Measurements from ENCODE around the gene PRICKLE2. TPM values are rescaled to one million over a fixed set of nuclear protein-coding genes. Genes with fewer than 3 reads are reported as not detected.

PRICKLE2 gene
- total RNA-seq, 2 experiments from 2014 or later, result not detected

DNA sequence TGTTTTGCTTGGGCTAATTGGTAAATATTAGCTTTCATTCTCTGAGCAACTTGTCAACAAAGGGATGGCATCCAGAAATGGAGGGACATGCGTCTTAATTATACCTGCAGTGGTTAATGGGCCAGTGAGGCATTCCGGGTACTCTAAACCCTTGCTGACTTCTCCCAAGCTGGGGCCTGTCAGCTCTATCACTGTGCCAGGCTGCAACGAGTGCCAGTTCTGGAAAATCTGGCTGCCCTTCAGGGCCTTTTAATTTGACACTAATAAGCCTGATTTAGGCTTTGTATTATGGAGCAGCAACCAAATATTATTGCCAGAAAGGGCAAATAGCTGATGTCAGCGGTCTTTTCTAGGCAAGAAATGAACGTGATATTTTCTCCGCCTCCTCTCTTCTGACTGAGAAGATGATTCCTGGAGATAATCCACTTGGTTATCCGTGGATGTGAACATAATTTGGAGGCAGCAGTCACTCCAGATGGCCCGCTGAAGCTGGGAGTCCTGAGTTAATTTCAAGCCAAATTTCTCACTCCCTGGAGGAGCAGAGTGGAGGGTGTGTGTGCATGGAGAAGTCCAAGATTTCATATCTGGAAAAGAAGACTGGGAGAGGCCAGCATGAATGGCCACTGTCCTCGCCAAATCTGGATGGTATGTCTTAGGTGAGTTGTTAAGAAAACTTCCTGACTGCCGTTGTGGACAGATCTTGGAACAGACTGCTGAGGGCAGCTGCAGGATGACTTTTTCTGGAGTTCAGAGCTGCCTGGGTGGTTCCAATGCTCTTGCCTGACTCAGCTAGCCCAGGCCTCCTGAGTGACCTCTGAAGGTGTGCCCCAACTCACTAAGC lies 157.5 kb downstream of the PRICKLE2 start:
- CTCF ChIA-PET, result no interaction called here
- Mint-ChIP-seq H3K4me3 (no peak overlapping the region), H3K27me3 (peaks cover 21% of the 10 kb centered on the region), H3K4me1 (ENCODE audit: low read depth) (no peaks in the 10 kb centered on the region), H3K27ac (no peak overlapping the region), H3K36me3 (no peaks in the 10 kb centered on the region), H3K9me3 (no peaks in the 10 kb centered on the region)
- intact Hi-C loops (cut with micrococcal nuclease), result no loop called here
- DNase-seq, result no peak
- POLR2A ChIA-PET, result no interaction called here

DNA sequence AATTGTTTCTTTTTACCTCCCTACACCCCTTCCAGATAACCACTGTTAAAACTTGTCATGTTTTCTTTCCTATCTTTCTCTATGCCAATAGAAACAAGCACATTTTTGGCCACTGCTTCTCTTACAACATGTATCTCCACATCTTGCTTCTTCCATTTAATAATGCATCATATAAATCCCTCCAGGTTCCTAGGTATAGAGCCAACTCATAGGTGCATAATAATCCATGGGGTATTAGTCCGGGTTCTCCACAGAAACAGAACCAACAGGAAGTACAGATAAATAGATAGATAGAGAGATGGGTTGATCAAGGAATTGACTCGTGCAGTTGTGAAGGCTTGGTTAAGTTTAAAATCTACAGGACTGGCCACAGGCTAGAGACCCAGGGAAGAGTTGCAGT lies 160.5 kb downstream of the PRICKLE2 start:
- no peak for DNase-seq
- Mint-ChIP-seq H3K27ac (no peak overlapping the region), H3K4me3 (no peak overlapping the region), H3K4me1 (ENCODE audit: low read depth) (no peaks in the 10 kb centered on the region), H3K36me3 (no peaks in the 10 kb centered on the region), H3K27me3 (peaks cover 25% of the 10 kb centered on the region), H3K9me3 (no peaks in the 10 kb centered on the region)
- ChIA-PET POLR2A (no interaction called here), CTCF (no interaction called here)
- intact Hi-C loops (cut with micrococcal nuclease), result no loop called here

DNA sequence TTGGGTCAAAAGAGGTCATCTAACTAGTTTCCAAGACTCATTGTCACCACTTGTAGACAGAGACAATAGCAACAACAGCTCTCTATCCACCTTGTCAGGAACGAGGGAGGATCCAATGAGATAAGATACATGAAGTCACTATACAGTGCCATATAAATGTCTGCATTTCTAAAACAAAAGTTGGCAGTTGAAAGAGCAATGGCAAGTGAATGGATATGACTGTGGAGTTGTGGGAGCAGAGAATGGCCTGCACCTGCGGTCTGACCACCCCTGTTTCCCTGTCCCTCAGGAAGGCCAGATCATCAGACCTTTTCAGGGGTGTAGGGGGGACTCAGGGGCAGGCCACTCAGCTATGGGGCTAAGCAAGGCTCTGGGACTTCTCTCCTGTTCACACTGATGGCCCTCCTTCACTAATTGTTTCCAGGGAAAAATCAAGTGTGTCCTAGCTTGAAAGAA lies 161.3 kb downstream of the PRICKLE2 start:
- POLR2A ChIA-PET, result no interaction called here
- Mint-ChIP-seq H3K27me3 (peaks cover 29% of the 10 kb centered on the region), H3K27ac (no peak overlapping the region), H3K4me1 (ENCODE audit: low read depth) (no peaks in the 10 kb centered on the region), H3K4me3 (no peak overlapping the region), H3K9me3 (no peaks in the 10 kb centered on the region), H3K36me3 (no peaks in the 10 kb centered on the region)
- DNase-seq, result no peak
- intact Hi-C loops (cut with micrococcal nuclease), result no loop called here
- CTCF ChIA-PET, result no interaction called here

DNA sequence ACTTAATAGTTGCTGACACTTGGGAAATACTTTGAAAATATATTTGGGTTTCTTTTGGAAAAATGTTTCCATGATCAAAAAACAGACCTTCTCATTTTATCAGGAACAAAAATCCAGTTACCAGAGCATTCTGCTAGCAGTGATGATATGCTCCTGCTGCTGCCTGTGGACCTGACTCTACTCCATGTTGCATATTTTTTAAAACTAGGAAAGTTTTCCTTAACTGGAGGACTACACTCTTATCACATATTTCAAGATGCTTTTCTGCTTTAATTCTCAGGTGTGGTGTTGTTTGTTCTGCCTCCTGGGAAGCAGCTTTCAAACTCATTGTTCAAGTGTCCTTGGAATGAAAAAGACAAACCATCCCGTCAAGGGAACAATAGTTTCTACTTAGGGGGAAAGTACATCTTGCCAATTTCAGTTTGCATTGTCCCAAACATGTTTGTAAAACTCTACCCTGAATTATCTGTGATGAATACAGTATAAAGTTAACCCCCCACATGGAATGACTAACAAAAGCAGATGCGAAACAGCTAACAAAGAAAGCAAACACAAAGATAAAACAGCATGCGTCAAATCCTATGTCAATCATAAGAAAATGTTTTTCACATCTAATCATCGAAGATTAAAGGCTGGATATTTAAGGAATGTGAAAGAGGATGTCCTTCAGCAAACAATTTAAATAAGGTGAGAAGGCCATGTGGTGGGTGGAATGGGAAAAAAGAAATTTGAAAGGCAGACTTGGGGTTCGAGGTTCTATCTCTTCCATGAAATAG lies 161.9 kb downstream of the PRICKLE2 start:
- Mint-ChIP-seq H3K27me3 (peaks cover 32% of the 10 kb centered on the region), H3K27ac (no peak overlapping the region), H3K4me1 (ENCODE audit: low read depth) (no peaks in the 10 kb centered on the region), H3K4me3 (no peak overlapping the region), H3K36me3 (no peaks in the 10 kb centered on the region), H3K9me3 (no peaks in the 10 kb centered on the region)
- POLR2A ChIA-PET, result no interaction called here
- CTCF ChIA-PET, result no interaction called here
- no peak for DNase-seq
- intact Hi-C loops (cut with micrococcal nuclease), result no loop called here

DNA sequence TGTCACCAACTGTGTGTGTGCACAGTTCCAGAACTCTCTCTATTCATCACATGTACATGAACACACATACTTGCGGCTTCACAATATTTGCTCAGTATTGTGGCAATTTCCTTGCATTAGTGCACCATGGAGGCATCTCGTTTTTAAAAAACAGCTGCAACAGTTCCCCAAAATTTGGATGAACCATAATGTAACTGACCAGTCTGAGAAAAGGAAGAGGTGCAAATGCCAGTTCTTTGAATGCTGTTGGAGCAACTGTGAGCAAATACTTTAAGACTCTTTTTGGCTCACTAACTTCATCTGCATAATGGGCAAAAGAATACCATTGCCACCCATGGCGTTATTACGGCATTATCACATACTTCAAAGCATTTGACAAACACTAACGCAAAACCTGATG lies 163.6 kb downstream of the PRICKLE2 start:
- Mint-ChIP-seq H3K9me3 (no peaks in the 10 kb centered on the region), H3K27ac (no peak overlapping the region), H3K36me3 (no peaks in the 10 kb centered on the region), H3K4me1 (ENCODE audit: low read depth) (no peaks in the 10 kb centered on the region), H3K27me3 (peaks cover 40% of the 10 kb centered on the region), H3K4me3 (no peak overlapping the region)
- ChIA-PET POLR2A (no interaction called here), CTCF (no interaction called here)
- intact Hi-C loops (cut with micrococcal nuclease), result no loop called here
- no peak for DNase-seq

DNA sequence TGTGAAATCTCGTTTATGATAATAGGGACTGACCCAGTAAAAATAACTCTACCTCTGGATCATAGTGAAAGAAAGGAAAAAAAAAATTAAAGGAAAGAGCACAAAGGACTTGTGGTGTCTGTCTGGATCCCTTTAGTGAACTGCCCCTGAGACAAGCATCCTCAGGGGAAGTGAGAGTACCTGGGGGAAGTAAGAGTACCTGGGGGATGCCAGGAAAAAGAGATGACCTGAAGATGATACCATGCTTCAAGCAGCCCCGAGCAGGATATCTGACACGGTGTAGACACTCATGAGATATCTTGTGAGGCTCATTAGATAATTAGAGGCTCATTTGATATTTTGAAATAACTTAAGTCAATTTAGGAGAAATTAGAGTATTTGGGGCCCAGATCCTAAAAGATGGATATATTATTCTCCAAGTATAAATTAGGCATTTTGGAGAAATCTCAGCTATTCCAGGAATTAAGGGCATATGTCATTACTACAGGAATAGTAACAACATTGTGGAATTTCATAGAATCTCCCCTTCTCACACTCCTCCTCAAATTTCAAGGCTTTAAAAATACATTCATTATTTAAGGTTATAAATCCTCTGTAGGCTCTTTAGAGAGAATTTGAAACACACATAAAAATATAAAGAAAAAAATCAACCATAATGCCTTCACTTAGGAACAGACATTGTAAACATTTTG lies 165.6 kb downstream of the PRICKLE2 start:
- H3K4me1 Mint-ChIP-seq (ENCODE audit: low read depth), result no peaks in the 10 kb centered on the region
- H3K27ac Mint-ChIP-seq, result no peak overlapping the region
- H3K9me3 Mint-ChIP-seq, result no peaks in the 10 kb centered on the region
- intact Hi-C loops (cut with micrococcal nuclease), result no loop called here
- no peak for DNase-seq
- peaks cover 41% of the 10 kb centered on the region for H3K27me3 Mint-ChIP-seq
- H3K4me3 Mint-ChIP-seq, result no peak overlapping the region
- POLR2A ChIA-PET, result no interaction called here
- no peaks in the 10 kb centered on the region for H3K36me3 Mint-ChIP-seq
- CTCF ChIA-PET, result interaction anchor here (1.7 kb wide), 1 partner anchor 35 kb away, joined by 4 read pairs; no protein-coding TSS in a partner anchor

DNA sequence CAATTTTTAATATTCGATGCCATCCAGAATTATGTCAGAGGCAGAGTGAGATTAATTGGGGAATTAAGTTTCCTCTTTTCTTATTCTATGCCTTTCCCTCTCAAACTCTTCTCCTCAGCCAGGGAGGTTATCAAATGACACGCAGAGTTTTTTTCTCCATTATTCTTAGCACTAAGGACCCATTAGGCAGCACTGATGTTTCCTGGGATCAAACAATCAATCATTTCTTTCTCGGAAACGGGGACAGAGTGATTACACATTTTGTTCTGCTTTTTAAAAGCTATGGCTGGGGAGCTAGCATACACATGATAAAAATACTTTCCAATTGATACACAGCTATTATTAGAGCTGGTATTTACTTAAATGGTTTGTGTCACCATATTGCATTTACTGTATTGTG lies 166.7 kb downstream of the PRICKLE2 start:
- ChIA-PET CTCF (interaction anchor here (0.7 to 1.7 kb wide), 2 partner anchors 33 to 1010 kb away, joined by 3 to 4 read pairs; no protein-coding TSS in a partner anchor), POLR2A (no interaction called here)
- no peak overlapping the region for H3K27ac Mint-ChIP-seq
- H3K4me1 Mint-ChIP-seq (ENCODE audit: low read depth), result no peaks in the 10 kb centered on the region
- intact Hi-C loops (cut with micrococcal nuclease), result no loop called here
- H3K4me3 Mint-ChIP-seq, result no peak overlapping the region
- no peak for DNase-seq
- H3K27me3 Mint-ChIP-seq, result peaks cover 41% of the 10 kb centered on the region
- H3K36me3 Mint-ChIP-seq, result no peaks in the 10 kb centered on the region
- H3K9me3 Mint-ChIP-seq, result no peaks in the 10 kb centered on the region

DNA sequence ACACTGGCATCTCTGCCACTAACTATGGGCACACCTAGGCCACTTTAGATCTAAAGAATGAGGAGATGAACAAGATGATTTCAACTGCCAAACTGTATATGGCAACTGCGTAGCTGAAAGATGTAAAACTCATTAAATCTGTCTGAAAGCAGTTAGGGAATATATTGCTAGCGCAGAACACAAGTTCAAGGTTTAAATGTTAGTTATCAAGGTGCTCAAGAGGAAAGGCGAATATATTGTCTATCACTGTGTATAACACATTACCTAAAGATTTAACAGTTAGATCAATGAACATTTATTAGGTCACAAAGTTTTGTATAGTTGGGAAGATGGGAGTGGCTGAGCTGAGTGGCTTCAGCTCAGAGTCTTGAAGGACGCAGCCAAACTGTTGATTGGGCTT lies 168.0 kb downstream of the PRICKLE2 start:
- no peaks in the 10 kb centered on the region for H3K9me3 Mint-ChIP-seq

DNA sequence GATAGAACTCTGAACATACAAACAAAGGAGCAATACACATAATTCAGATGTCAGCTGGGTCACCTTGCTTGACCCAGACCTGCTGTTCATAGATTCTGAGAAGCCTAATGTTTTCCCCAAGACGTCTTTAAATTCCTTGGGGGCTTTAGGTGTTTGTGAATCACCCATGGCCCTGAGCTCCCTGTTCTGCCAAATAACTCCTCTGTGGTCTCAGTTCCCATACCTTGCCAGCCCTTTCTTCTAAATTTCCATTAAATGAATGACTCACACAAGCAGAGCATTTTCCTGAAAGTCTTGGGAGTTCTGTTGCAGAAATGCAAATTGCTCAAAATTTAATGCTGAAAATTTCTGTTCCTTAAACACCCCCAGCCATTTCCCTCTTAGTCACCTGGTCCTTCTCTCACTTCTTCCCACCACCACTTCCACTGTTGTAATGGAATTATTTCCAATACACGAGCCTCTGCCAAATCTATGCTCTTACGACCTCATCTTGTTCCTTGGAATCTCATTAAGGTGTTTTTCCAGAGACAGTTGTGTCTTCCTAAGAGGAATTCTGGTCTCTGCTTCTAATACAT lies 168.6 kb downstream of the PRICKLE2 start:
- peaks cover 35% of the 10 kb centered on the region for H3K27me3 Mint-ChIP-seq
- no peaks in the 10 kb centered on the region for H3K9me3 Mint-ChIP-seq
- intact Hi-C loops (cut with micrococcal nuclease), result no loop called here
- ChIA-PET POLR2A (no interaction called here), CTCF (no interaction called here)
- no peak for DNase-seq
- H3K36me3 Mint-ChIP-seq, result no peaks in the 10 kb centered on the region
- H3K4me1 Mint-ChIP-seq (ENCODE audit: low read depth), result no peaks in the 10 kb centered on the region
- no peak overlapping the region for H3K4me3 Mint-ChIP-seq
- no peak overlapping the region for H3K27ac Mint-ChIP-seq

More for the DNA sequence above, 168.0 kb downstream of the PRICKLE2 start:
- no peak overlapping the region for H3K4me3 Mint-ChIP-seq
- intact Hi-C loops (cut with micrococcal nuclease), result no loop called here
- CTCF ChIA-PET, result no interaction called here
- no peak overlapping the region for H3K27ac Mint-ChIP-seq
- DNase-seq, result no peak
- POLR2A ChIA-PET, result no interaction called here
- H3K4me1 Mint-ChIP-seq (ENCODE audit: low read depth), result no peaks in the 10 kb centered on the region
- H3K27me3 Mint-ChIP-seq, result peaks cover 36% of the 10 kb centered on the region
- no peaks in the 10 kb centered on the region for H3K36me3 Mint-ChIP-seq

DNA sequence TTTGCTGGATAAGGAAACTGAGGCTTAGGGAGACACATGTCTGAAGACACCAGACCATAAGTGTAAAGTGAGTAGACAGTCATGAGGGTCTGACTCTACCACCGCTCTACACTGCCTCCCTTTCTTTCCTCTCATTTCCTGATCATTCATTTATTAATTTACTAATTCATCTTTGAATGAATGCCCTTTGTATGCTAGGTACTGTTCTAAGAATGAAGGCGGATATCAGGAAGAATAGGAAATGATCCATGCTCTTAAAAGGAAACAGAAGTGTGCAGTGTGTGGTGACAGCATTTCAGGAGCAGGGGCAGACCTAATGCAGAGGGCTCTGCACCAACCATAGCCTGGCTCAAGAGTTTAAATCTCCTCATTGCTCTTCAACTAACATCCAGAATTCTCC lies 170.2 kb downstream of the PRICKLE2 start:
- H3K36me3 Mint-ChIP-seq, result no peaks in the 10 kb centered on the region
- no peaks in the 10 kb centered on the region for H3K9me3 Mint-ChIP-seq
- ChIA-PET POLR2A (no interaction called here), CTCF (no interaction called here)
- H3K27me3 Mint-ChIP-seq, result peaks cover 32% of the 10 kb centered on the region
- no peak overlapping the region for H3K27ac Mint-ChIP-seq
- H3K4me1 Mint-ChIP-seq (ENCODE audit: low read depth), result no peaks in the 10 kb centered on the region
- H3K4me3 Mint-ChIP-seq, result no peak overlapping the region
- intact Hi-C loops (cut with micrococcal nuclease), result no loop called here
- DNase-seq, result no peak

DNA sequence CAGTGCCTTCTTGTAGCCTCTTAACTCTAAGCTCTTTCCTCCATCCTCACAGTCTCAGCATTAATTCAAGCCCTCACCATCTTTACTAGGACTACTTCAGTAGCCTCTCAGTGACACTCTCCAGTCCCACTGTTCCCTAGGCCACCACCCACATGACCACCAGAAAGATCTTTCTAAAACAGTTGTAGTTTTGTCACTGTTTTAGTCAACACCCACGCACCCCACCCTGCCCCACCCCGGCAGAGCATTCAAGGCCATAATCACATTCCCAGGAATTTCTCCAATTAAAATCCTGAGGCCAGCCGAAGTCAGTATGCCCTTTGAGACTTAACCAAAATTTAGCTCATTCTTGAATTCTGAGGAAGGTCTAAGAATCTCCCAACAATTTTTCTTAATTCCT lies 170.8 kb downstream of the PRICKLE2 start:
- Mint-ChIP-seq H3K36me3 (no peaks in the 10 kb centered on the region), H3K27ac (no peak overlapping the region), H3K4me3 (no peak overlapping the region), H3K4me1 (ENCODE audit: low read depth) (no peaks in the 10 kb centered on the region), H3K9me3 (no peaks in the 10 kb centered on the region), H3K27me3 (peaks cover 30% of the 10 kb centered on the region)
- no peak for DNase-seq
- CTCF ChIA-PET, result no interaction called here
- intact Hi-C loops (cut with micrococcal nuclease), result no loop called here
- POLR2A ChIA-PET, result no interaction called here

DNA sequence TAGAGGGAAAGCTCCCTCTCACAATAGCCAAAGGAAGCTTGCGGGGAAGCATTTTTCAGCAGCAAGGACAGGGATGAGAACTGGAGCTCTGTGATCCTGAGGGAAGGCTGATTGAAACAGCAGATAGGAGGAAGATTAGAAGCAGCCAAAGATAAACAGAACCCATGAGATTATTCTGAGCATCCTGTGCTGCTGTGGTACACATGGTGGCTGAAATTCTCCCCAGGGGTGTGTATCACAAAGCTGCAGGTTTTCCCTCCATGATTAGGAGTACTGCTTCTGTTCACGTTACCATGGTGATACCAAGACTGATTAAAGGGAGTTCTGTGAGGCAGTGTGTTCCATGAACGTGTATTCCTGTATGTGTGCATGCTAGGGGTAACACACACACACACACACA lies 171.7 kb downstream of the PRICKLE2 start:
- Mint-ChIP-seq H3K4me3 (no peak overlapping the region), H3K27ac (no peak overlapping the region), H3K9me3 (no peaks in the 10 kb centered on the region), H3K36me3 (no peaks in the 10 kb centered on the region), H3K4me1 (ENCODE audit: low read depth) (peaks cover 3% of the 10 kb centered on the region), H3K27me3 (peaks cover 26% of the 10 kb centered on the region)
- ChIA-PET CTCF (no interaction called here), POLR2A (no interaction called here)
- intact Hi-C loops (cut with micrococcal nuclease), result no loop called here
- no peak for DNase-seq

Data from activated CD4-positive, alpha-beta memory T cell treated with anti-CD3 and anti-CD28 coated beads for 36 hours (primary cell).